Measurements from ENCODE around the gene DNAH7. TPM values are rescaled to one million over a fixed set of nuclear protein-coding genes. Genes with fewer than 3 reads are reported as not detected.

DNAH7 gene
- total and polyA plus RNA-seq, 2 of the 8 experiments (the other 6 are each of a cell fraction or from before 2014, with no cell fraction given) = 0.07 to 0.08 TPM

GRCh38 chr2:195834836-195835235 lies 233.8 kb downstream of the DNAH7 start:
- Histone ChIP-seq H3K14ac (ENCODE audit: insufficient read length) (no peak overlapping the region), H3K23ac (ENCODE audit: insufficient read length) (no peak overlapping the region), H3K4me1 (replicated peaks in 1 of 4; ENCODE audit: control insufficient read depth in 3 of 4, insufficient read depth in 4 of 4, low read length in 3 of 4) (peaks cover 0 to 7% (median 3%) of the 10 kb centered on the region in 4 experiments; a peak in 2 of 7 replicates), H3K23me2 (ENCODE audit: low read depth, low read length) (no peaks in the 10 kb centered on the region), H3K36me3 (ENCODE audit: control insufficient read depth in 2 of 4, insufficient read depth in 4 of 4, low read length in 3 of 4) (no peaks in the 10 kb centered on the region), H2BK12ac (ENCODE audit: low read depth, low read length) (no peak overlapping the region), H3K27me3 (replicated peaks in 1 of 4; ENCODE audit: control insufficient read depth in 3 of 4, extremely low read depth in 1 of 4, insufficient read depth in 3 of 4, low read length in 3 of 4) (no peaks in the 10 kb centered on the region), H2BK20ac (ENCODE audit: low read length) (no peak overlapping the region), H2AFZ (ENCODE audit: low read length) (no peak overlapping the region), H3K4me2 (ENCODE audit: insufficient read depth in 1 of 2, low read depth in 2 of 2, low read length in 2 of 2) (no peak overlapping the region), H3K9me3 (ENCODE audit: insufficient read depth in 2 of 2, low read depth in 1 of 2, low read length in 1 of 2) (no peaks in the 10 kb centered on the region), H3K4me3 (ENCODE audit: extremely low read depth in 1 of 4, insufficient read depth in 2 of 4, low read depth in 3 of 4, low read length in 4 of 4) (no peak overlapping the region), H3K79me1 (ENCODE audit: low read depth, low read length) (no peaks in the 10 kb centered on the region), H4K5ac (ENCODE audit: insufficient read length, low read depth, low read length) (no peak overlapping the region), H2BK15ac (ENCODE audit: low read length) (no peak overlapping the region), H3K9ac (replicated peaks in 1 of 4; ENCODE audit: extremely low read depth in 1 of 4, low read depth in 3 of 4, low read length in 3 of 4) (no peak overlapping the region), H3K27ac (ENCODE audit: low read depth, low read length) (no peak overlapping the region), H4K8ac (ENCODE audit: extremely low read depth, insufficient read depth, low read length) (no peak overlapping the region), H3K56ac (replicated peaks; ENCODE audit: insufficient read length, low read depth, low read length) (no peak overlapping the region), H4K20me1 (replicated peaks in 1 of 2; ENCODE audit: control insufficient read depth in 1 of 2, insufficient read depth in 2 of 2, low read length in 2 of 2) (no peaks in the 10 kb centered on the region), H2BK120ac (replicated peaks; ENCODE audit: low read depth, low read length) (no peak overlapping the region), H2BK5ac (ENCODE audit: low read depth, low read length) (no peak overlapping the region), H3K79me2 (ENCODE audit: control insufficient read depth in 1 of 2, insufficient read depth in 2 of 2, low read length in 2 of 2) (no peaks in the 10 kb centered on the region), H3K4ac (replicated peaks; ENCODE audit: insufficient read length, low read depth, low read length) (no peak overlapping the region), H3K18ac (ENCODE audit: extremely low read depth, low read length) (no peak overlapping the region), H2AK5ac (ENCODE audit: low read depth, low read length) (no peak overlapping the region), H4K91ac (replicated peaks; ENCODE audit: insufficient read length, low read length) (no peak overlapping the region)
- CTCF ChIA-PET (ENCODE audit: partially characterized antibody) = interaction anchor here (0.8 to 1.0 kb wide), 4 partner anchors 9 to 502 kb away, joined by 3 to 5 read pairs (median 4); no protein-coding TSS in a partner anchor
- FAIRE-seq (no peak), DNase-seq (ENCODE audit: low read depth in 1 of 2, low spot score in 2 of 2) (no peak)
- POLR2A ChIA-PET (ENCODE audit: partially characterized antibody) = no interaction called here
- 95% methylated on average over 1 of the region's 1 CpG; no CpG with 5 or more reads in 1 of the 2 experiments for WGBS, 2 experiments (ENCODE audit: extremely low coverage in 1 of 2, insufficient coverage in 1 of 2, insufficient read length in 1 of 2, insufficient replicate concordance in 2 of 2, low coverage in 1 of 2, low lambda C conversion rate in 2 of 2, missing lambda C conversion rate in 1 of 2)
- TF ChIP-seq E2F6 (IDR thresholded peaks at IDR 0.05) = no peak
- no peak for TF ChIP-seq TAF1 (IDR thresholded peaks at IDR 0.05; ENCODE audit: low read depth, low read length)
- no peak for TF ChIP-seq TCF12 (IDR thresholded peaks at IDR 0.05; ENCODE audit: low read depth, low read length)
- no peak for TF ChIP-seq TEAD4 (IDR thresholded peaks at IDR 0.05; ENCODE audit: low read depth, low read length)
- no peak for TF ChIP-seq SP1 (IDR thresholded peaks at IDR 0.05; ENCODE audit: low read depth, low read length)
- TF ChIP-seq PHF8 (conservative IDR thresholded peaks at IDR 0.05; ENCODE audit: low read depth, low read length) = no peak
- TF ChIP-seq NRF1 (IDR thresholded peaks at IDR 0.05; ENCODE audit: low read depth, low read length) = no peak
- TF ChIP-seq HDAC2 (IDR thresholded peaks at IDR 0.05; ENCODE audit: borderline replicate concordance in 1 of 2, low read depth in 2 of 2, low read length in 2 of 2) = no peak
- TF ChIP-seq FOSL1 (IDR thresholded peaks at IDR 0.05; ENCODE audit: insufficient read depth, low read depth, low read length) = no peak
- no peak for TF ChIP-seq EP300 (IDR thresholded peaks at IDR 0.05; ENCODE audit: borderline replicate concordance in 1 of 2, low read depth in 2 of 2, low read length in 2 of 2)
- no peak for TF ChIP-seq SUZ12 (IDR thresholded peaks at IDR 0.05; ENCODE audit: low read length)
- no peak for TF ChIP-seq MAFK (IDR thresholded peaks at IDR 0.05; ENCODE audit: low read depth, low read length)
- TF ChIP-seq EGR1 (IDR thresholded peaks at IDR 0.05; ENCODE audit: borderline replicate concordance, low read depth, low read length) = no peak
- TF ChIP-seq RXRA (IDR thresholded peaks at IDR 0.05; ENCODE audit: insufficient read depth, low read depth, low read length) = no peak
